Activated T-cell treated with anti-CD3 and anti-CD28 coated beads, Interleukin-2, amount 50 U/mL, for 4 hours (primary cell): ENCODE measurements around the gene ANKRD49. TPM values are rescaled to one million over a fixed set of nuclear protein-coding genes. Genes with fewer than 3 reads are reported as not detected.

ENCODE experiments used
- ATAC-seq, 2 donors: fragments of 200-7000 bp; cut with Tn5 transposase; one replicate each; pipeline ENCODE4 v1.10.0; 2021
- DNase-seq: peaks from one replicate; pipeline ENCODE4 v3.0.0-alpha.2; 2020
- H3K27me3 Mint-ChIP-seq: one replicate; pipeline ENCODE4 v1.8.0; 2021; ENCODE audit warnings: low read depth, mixed read lengths
- H3K36me3 Mint-ChIP-seq: one replicate; pipeline ENCODE4 v1.8.0; 2022; ENCODE audit warnings: mixed read lengths; ENCODE audit not compliant: insufficient read depth
- H3K4me1 Mint-ChIP-seq: one replicate; pipeline ENCODE4 v1.8.0; 2021; ENCODE audit warnings: low read depth, mixed read lengths
- H3K4me3 Mint-ChIP-seq: one replicate; pipeline ENCODE4 v1.8.0; 2021; ENCODE audit warnings: mild to moderate bottlenecking, moderate library complexity, mixed read lengths
- H3K9me3 Mint-ChIP-seq: one replicate; pipeline ENCODE4 v1.8.0; 2021; ENCODE audit warnings: mixed read lengths
- total RNA-seq, 3 donors: library from RNA; stranded (reverse); gene quantifications; one replicate each; pipeline ENCODE4 v1.2.1, GENCODE V29; 2021

ANKRD49 gene
- total RNA-seq, 3 donors from 2014 or later: 14.7 to 18.8 (median 17.2) TPM

GRCh38 chr11:94521684-94522083, 27.9 kb downstream of the ANKRD49 start:
- Mint-ChIP-seq H3K4me1 (no peaks in the 10 kb centered on the region), H3K9me3 (no peaks in the 10 kb centered on the region), H3K4me3 (no peak overlapping the region), H3K36me3 (no peaks in the 10 kb centered on the region), H3K27me3 (peaks cover 4% of the 10 kb centered on the region)
- ATAC-seq: no peak
- no peak for DNase-seq

- Mint-ChIP-seq H3K9me3 (no peaks in the 10 kb centered on the region), H3K4me3 (no peak overlapping the region), H3K27me3 (peaks cover 10% of the 10 kb centered on the region), H3K36me3 (no peaks in the 10 kb centered on the region), H3K4me1 (no peaks in the 10 kb centered on the region)
- ATAC-seq (no peak), DNase-seq (no peak)
Observed at GRCh38 chr11:94524341-94524740, 30.6 kb downstream of the ANKRD49 start.

GRCh38 chr11:94525546-94526324, 32.0 kb downstream of the ANKRD49 start:
- Mint-ChIP-seq H3K4me3 (no peak overlapping the region), H3K36me3 (no peaks in the 10 kb centered on the region), H3K9me3 (no peaks in the 10 kb centered on the region), H3K27me3 (peaks cover 10% of the 10 kb centered on the region), H3K4me1 (no peaks in the 10 kb centered on the region)
- DNase-seq: no peak
- ATAC-seq: no peak

- Mint-ChIP-seq H3K4me1 (no peaks in the 10 kb centered on the region), H3K36me3 (no peaks in the 10 kb centered on the region), H3K27me3 (peaks cover 11% of the 10 kb centered on the region), H3K9me3 (no peaks in the 10 kb centered on the region), H3K4me3 (no peak overlapping the region)
- no peak for ATAC-seq
- DNase-seq: no peak
Observed at GRCh38 chr11:94526645-94527438, 33.1 kb downstream of the ANKRD49 start.

- no peaks in the 10 kb centered on the region for H3K36me3 Mint-ChIP-seq
- H3K4me1 Mint-ChIP-seq: no peaks in the 10 kb centered on the region
- peaks cover 12% of the 10 kb centered on the region for H3K27me3 Mint-ChIP-seq
- H3K4me3 Mint-ChIP-seq: no peak overlapping the region
- DNase-seq (no peak), ATAC-seq (no peak)
- H3K9me3 Mint-ChIP-seq: no peaks in the 10 kb centered on the region
Observed at GRCh38 chr11:94528551-94528950, 34.8 kb downstream of the ANKRD49 start.

GRCh38 chr11:94532211-94532610, 38.4 kb downstream of the ANKRD49 start:
- Mint-ChIP-seq H3K9me3 (no peaks in the 10 kb centered on the region), H3K27me3 (peaks cover 12% of the 10 kb centered on the region), H3K4me3 (no peak overlapping the region), H3K36me3 (no peaks in the 10 kb centered on the region), H3K4me1 (no peaks in the 10 kb centered on the region)
- ATAC-seq: no peak
- DNase-seq: no peak

GRCh38 chr11:94533206-94533605, 39.4 kb downstream of the ANKRD49 start:
- ATAC-seq (no peak), DNase-seq (no peak)
- Mint-ChIP-seq H3K27me3 (peaks cover 12% of the 10 kb centered on the region), H3K4me3 (no peak overlapping the region), H3K9me3 (no peaks in the 10 kb centered on the region), H3K36me3 (no peaks in the 10 kb centered on the region), H3K4me1 (no peaks in the 10 kb centered on the region)

- no peak for ATAC-seq
- no peaks in the 10 kb centered on the region for H3K9me3 Mint-ChIP-seq
- H3K27me3 Mint-ChIP-seq: peaks cover 12% of the 10 kb centered on the region
Observed at GRCh38 chr11:94533696-94534630, 40.2 kb downstream of the ANKRD49 start.

GRCh38 chr11:94536386-94536785, 42.6 kb downstream of the ANKRD49 start:
- Mint-ChIP-seq H3K4me1 (no peaks in the 10 kb centered on the region), H3K36me3 (no peaks in the 10 kb centered on the region), H3K4me3 (no peak overlapping the region), H3K27me3 (peaks cover 10% of the 10 kb centered on the region), H3K9me3 (no peaks in the 10 kb centered on the region)
- DNase-seq (no peak), ATAC-seq (no peak)

More at GRCh38 chr11:94533696-94534630, 40.2 kb downstream of the ANKRD49 start:
- no peak for DNase-seq
- no peak overlapping the region for H3K4me3 Mint-ChIP-seq
- no peaks in the 10 kb centered on the region for H3K36me3 Mint-ChIP-seq
- no peaks in the 10 kb centered on the region for H3K4me1 Mint-ChIP-seq

GRCh38 chr11:94537031-94537600, 43.3 kb downstream of the ANKRD49 start:
- Mint-ChIP-seq H3K4me1 (no peaks in the 10 kb centered on the region), H3K9me3 (no peaks in the 10 kb centered on the region), H3K4me3 (no peak overlapping the region), H3K36me3 (no peaks in the 10 kb centered on the region), H3K27me3 (peaks cover 10% of the 10 kb centered on the region)
- ATAC-seq (no peak), DNase-seq (no peak)

GRCh38 chr11:94539420-94539819, 45.6 kb downstream of the ANKRD49 start:
- H3K27me3 Mint-ChIP-seq: peaks cover 8% of the 10 kb centered on the region
- peaks cover 11% of the 10 kb centered on the region for H3K4me1 Mint-ChIP-seq
- H3K9me3 Mint-ChIP-seq: no peaks in the 10 kb centered on the region
- no peak for DNase-seq
- no peak for ATAC-seq
- H3K36me3 Mint-ChIP-seq: no peaks in the 10 kb centered on the region
- H3K4me3 Mint-ChIP-seq: no peak overlapping the region

- Mint-ChIP-seq H3K27me3 (no peaks in the 10 kb centered on the region), H3K4me3 (peak within 1 kb of the TSS; percentile 98), H3K4me1 (peaks cover 45% of the 10 kb centered on the region), H3K36me3 (no peaks in the 10 kb centered on the region), H3K9me3 (no peaks in the 10 kb centered on the region)
- DNase-seq: peak; percentile 55
- peak; percentile 80 to 86 for ATAC-seq
Observed at GRCh38 chr11:94543695-94544645, 50.2 kb downstream of the ANKRD49 start, which contains the start of gene FUT4. Gene FUT4, plus strand, starts transcription at chr11:94543921. Its CDS starts 213 bp downstream, at chr11:94544134.
